T-helper 17 cell (primary cell): ENCODE measurements around the gene OR1A1. TPM values are rescaled to one million over a fixed set of nuclear protein-coding genes. Genes with fewer than 3 reads are reported as not detected.
"Not testable (repeated sequence)": the region's sequence is repeated elsewhere in the genome, so short reads cannot be mapped to it uniquely, and the experiment has no call there.

Source experiments
- ATAC-seq: fragments of 150-1000 bp; cut with Tn5 transposase; 2 replicates; pipeline ENCODE4 v1.10.0; 2021; ENCODE audit warnings: mild to moderate bottlenecking, moderate library complexity
- DNase-seq, 3 donors: peaks; one replicate each; pipeline versions ENCODE4 v3.0.0 to v3.0.0-alpha.2; 2020 to 2021
- H3K9me3 ChIP-seq: one replicate; pipeline ENCODE4 v1.7.0; 2013; ENCODE audit warnings: low read length, mild to moderate bottlenecking; ENCODE audit not compliant: control insufficient read depth, poor library complexity, severe bottlenecking
- H3K27ac Mint-ChIP-seq: one replicate; pipeline ENCODE4 v1.8.0; 2022; ENCODE audit warnings: mild to moderate bottlenecking, moderate library complexity, mixed read lengths
- H3K27me3 Mint-ChIP-seq: one replicate; pipeline ENCODE4 v1.8.0; 2022; ENCODE audit warnings: mixed read lengths
- H3K36me3 Mint-ChIP-seq: one replicate; pipeline ENCODE4 v1.8.0; 2022; ENCODE audit warnings: low read depth, mixed read lengths
- H3K4me1 Mint-ChIP-seq: one replicate; pipeline ENCODE4 v1.8.0; 2022; ENCODE audit warnings: mild to moderate bottlenecking, mixed read lengths
- H3K4me3 Mint-ChIP-seq: one replicate; pipeline ENCODE4 v1.8.0; 2022; ENCODE audit warnings: mild to moderate bottlenecking, moderate library complexity, mixed read lengths
- total RNA-seq, 4 donors: library from RNA in 2 of 4; stranded (reverse) in 2 of 4; gene quantifications; one replicate each; pipeline ENCODE4 v1.2.3 and lab custom pipeline; 2022 to 2026

The OR1A1 gene
- total RNA-seq, 2 donors from 2014 or later, result not detected

DNA sequence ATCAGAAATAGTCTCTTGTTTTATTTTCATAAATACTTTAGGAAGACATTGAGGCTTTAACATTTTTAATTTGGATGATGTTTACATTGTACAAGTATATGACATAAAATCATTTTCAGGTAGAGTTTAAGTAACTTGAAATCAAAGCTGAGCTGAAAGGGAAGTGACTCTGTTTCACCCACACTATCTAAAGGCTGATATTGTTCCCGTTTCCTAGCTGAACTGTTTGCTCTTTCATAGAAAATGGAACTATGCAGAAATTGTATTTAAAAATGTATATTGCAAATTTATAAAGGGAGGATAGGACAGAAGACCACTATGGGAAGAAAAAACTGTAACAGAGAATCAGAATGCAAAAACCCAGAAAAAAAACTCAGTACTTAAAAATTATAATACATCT is 37.4 kb downstream of the OR1A1 start:
- DNase-seq, ATAC-seq, H3K27me3 Mint-ChIP-seq, H3K4me3 Mint-ChIP-seq, H3K36me3 Mint-ChIP-seq, H3K9me3 ChIP-seq, H3K4me1 Mint-ChIP-seq, H3K27ac Mint-ChIP-seq: not testable (repeated sequence)

DNA sequence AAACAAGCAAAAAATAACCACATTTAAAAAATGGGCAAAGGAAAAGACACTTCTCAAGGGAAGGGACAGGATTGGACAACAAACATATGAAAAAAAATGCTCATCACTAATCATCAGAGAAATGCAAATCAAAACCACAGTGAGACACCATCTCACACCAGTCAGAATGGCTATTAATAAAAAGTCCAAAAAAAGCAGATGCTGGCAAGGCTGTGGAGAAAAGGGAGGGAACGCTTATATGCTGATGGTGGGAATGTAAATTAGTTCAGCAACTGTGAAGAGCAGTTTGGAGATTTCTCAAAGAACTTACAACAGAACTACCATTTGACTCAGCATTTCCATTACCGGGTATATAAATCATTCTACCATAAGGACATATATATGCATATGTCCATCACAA is 41.5 kb downstream of the OR1A1 start:
- not testable (repeated sequence) for H3K4me3 Mint-ChIP-seq, DNase-seq, H3K27me3 Mint-ChIP-seq, H3K36me3 Mint-ChIP-seq, H3K4me1 Mint-ChIP-seq, ATAC-seq, H3K9me3 ChIP-seq, H3K27ac Mint-ChIP-seq

DNA sequence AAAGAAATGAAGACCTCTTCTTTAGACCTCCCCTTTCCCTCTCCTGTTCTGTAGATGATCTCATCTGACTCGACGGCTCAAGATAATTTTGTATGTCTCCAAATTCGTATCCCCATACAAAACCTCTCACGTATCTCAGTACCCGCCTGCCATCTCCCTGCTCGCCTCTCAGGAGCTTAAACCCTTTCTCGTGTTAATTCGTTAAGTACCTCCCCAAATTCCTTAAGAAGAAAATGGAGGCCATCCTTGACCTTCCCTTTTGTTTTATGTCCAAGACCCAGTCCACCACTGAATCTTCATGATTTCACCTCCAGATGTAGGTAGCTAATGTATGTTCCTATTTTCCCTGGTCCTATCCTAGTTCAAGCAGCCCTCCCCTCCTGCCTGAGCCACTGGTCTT is 49.1 kb downstream of the OR1A1 start:
- peaks cover 14% of the 10 kb centered on the region for H3K27me3 Mint-ChIP-seq
- H3K36me3 Mint-ChIP-seq, result no peaks in the 10 kb centered on the region
- H3K9me3 ChIP-seq, result no peaks in the 10 kb centered on the region
- DNase-seq, result no peak
- no peak for ATAC-seq
- peaks cover 3% of the 10 kb centered on the region for H3K4me1 Mint-ChIP-seq
- no peak overlapping the region for H3K4me3 Mint-ChIP-seq
- no peak overlapping the region for H3K27ac Mint-ChIP-seq

DNA sequence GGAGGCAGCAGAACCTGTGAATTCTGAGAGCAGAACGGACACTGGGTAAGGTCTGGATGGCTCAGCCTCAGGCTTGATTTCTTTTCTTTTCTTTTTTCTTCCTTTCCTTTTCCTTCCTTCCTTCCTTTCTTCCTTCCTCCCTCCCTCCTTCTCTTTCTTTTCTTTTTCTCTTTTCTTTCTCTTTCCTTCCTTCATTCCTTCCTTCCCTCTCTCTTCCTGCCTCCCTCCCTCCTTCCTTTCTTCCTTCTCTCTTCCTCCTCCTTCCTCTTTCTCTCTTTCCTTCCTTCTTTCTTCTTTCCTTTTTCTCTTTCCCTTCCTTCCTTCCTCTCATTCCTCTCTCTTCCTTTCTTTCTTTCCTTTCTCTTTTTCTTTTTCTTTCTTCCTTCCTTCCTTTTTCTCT is 52.7 kb downstream of the OR1A1 start:
- H3K4me1 Mint-ChIP-seq, result peaks cover 3% of the 10 kb centered on the region
- no peaks in the 10 kb centered on the region for H3K36me3 Mint-ChIP-seq
- H3K27me3 Mint-ChIP-seq, result peaks cover 27% of the 10 kb centered on the region
- H3K9me3 ChIP-seq, result no peaks in the 10 kb centered on the region
- H3K27ac Mint-ChIP-seq, result no peak overlapping the region
- no peak overlapping the region for H3K4me3 Mint-ChIP-seq
- DNase-seq, result no peak
- ATAC-seq, result no peak

GRCh38 chr17:3260600-3260999 is 53.1 kb downstream of the OR1A1 start:
- Mint-ChIP-seq H3K36me3 (no peaks in the 10 kb centered on the region), H3K27ac (no peak overlapping the region), H3K4me1 (peaks cover 3% of the 10 kb centered on the region), H3K27me3 (peaks cover 28% of the 10 kb centered on the region), H3K4me3 (no peak overlapping the region)
- no peaks in the 10 kb centered on the region for H3K9me3 ChIP-seq
- no peak for ATAC-seq
- DNase-seq, result no peak

Other genes with a start within 250 kb of the OR1A1 start
- gene OR1D5, start 144.1 kb upstream of the OR1A1 start, total RNA-seq, result not detected
- not detected for gene OR1D2, start 103.2 kb upstream of the OR1A1 start, total RNA-seq
- not detected for gene OR1G1, start 80.1 kb upstream of the OR1A1 start, total RNA-seq
- gene OR1A2, start 10.1 kb upstream of the OR1A1 start, total RNA-seq, result not detected
- not detected for gene OR3A1, start 90.7 kb downstream of the OR1A1 start, total RNA-seq
- gene OR3A2, start 178.6 kb downstream of the OR1A1 start, total RNA-seq, result 1 to 10 TPM; 1.1 TPM
- gene OR1E1, start 190.7 kb downstream of the OR1A1 start, total RNA-seq, result not detected
- gene OR3A3, start 203.7 kb downstream of the OR1A1 start, total RNA-seq, result not detected
- not detected for gene OR1E2, start 226.2 kb downstream of the OR1A1 start, total RNA-seq